GM19193 (cell line): ENCODE results near the gene PDAP1.

Source experiments
- POLR2A ChIP-seq: IDR thresholded peaks from 4 replicates; pipeline ENCODE4 v1.6.1; 2011; ENCODE audit not compliant: insufficient read depth, insufficient read length; ENCODE audit errors: extremely low read depth

Gene PDAP1

DNA sequence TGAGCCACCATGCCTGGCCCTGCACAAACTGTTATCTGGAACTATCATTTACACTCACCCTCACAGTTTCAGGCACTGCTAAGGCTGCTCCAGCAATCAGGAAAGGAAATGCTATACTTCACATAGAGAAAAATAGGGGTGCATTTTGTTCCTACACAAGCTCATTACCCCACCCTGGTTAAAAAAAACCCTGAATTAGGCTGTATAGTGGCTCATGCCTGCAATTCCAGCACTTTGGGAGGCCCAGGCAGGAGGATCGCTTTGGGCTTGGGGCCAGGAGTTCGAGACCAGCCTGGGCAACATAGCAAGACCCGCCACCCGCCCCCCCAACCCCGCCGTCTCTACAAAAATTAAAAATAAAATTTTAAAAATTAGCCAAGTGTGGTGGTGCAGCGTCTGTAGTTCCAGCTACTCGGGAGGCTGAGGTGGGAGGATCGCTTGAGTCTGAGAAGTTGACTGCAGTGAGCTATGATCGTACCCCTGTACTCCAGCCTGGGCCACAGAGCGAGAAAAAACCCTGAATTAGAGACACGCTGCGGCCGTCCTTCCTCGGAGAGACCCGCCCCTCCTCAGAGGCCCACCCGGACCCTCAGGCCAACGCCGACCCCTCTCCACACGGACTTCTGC lies 29.7 kb upstream of the PDAP1 start:
- no peak for TF ChIP-seq POLR2A

GRCh38 chr7:99433158-99433557 lies 24.8 kb upstream of the PDAP1 start:
- no peak for TF ChIP-seq POLR2A

- TF ChIP-seq POLR2A = no peak
These were observed 21.4 kb upstream of the PDAP1 start for GRCh38 chr7:99429756-99430155.

DNA sequence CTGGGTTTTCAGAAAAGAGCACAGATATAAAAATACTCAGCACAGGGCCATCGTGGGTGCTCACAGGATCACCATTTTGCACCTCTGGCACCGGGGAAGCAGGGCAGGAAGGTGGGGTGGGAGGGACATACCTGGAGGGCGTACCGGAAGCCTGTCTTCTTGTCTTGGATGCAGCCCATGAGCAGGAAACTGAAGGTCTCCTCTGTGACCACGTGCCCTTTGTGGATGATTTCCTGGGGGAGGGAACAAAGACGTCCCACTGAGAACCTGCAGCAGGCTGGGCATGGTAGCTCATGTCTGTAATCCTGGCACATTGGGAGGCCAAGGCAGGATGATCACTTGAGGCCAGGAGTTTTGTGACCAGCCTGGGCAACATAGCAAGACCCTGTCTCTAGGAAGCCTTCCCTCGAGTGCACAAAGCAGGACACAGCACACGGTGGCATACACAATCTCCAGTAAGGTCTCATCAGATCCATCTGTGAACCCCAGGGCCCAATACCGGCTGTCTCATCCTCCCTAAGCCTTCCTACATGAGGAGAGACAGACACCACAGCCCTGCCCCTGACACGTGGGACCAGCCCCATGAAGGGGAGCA lies 20.7 kb upstream of the PDAP1 start:
- TF ChIP-seq POLR2A = no peak

DNA sequence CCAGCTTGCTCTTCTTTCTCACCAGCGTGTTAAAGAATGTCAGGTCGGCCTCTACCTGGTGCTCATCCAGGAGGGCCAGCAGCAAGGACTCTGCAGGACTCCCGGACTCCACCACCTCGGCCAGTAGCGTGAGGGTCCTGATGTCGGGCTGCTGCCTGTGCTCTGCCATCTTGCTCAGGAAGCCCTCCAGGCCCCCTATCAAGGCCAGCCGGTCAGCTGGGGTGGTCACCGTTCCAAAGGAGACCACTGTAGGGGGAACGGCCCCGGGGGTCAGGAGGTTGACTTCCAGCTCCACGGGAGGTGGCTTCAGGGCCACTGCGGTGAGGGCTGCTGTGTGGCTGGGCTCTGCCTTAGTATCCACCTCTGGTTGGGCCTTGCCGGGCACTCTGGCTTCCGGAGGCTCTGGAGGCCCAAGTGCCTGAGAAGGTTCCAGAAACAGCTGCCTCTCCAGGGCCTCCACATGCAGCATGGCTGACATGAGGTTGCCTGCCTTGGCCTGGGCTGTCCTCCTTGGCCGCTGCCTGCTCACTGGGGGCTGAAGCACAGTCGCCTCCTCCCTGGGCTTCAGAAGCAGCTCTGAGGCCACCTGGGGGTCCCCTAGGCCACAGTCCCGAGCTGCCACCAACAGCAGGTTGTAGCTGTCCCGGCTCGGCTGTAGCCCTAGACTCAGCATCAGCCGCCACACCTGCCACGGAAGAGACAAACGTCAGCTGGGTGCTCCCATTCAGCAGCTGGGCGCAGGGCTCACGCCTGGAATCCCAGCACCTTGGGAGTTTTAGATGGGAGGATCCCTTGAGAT lies 16.7 kb upstream of the PDAP1 start:
- no peak for TF ChIP-seq POLR2A

DNA sequence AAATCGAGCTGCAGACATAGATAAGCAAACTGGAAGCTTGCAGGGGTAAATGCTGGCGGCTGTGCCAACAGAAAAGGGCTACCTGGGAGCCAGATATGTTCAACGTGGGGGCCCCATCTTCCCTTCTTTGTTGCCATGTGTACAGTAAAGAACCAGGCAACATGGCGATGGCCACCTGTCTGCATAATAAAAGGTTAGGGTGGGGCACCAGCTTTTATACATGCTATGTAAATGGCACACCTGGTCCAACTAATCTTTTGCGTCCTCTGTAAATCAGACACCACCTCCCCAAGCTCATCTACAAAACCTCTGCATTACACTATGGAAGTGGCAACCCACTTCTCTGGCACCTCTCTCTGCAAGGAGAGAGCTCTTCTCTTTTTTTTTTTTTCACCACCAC lies 14.2 kb upstream of the PDAP1 start:
- no peak for TF ChIP-seq POLR2A

DNA sequence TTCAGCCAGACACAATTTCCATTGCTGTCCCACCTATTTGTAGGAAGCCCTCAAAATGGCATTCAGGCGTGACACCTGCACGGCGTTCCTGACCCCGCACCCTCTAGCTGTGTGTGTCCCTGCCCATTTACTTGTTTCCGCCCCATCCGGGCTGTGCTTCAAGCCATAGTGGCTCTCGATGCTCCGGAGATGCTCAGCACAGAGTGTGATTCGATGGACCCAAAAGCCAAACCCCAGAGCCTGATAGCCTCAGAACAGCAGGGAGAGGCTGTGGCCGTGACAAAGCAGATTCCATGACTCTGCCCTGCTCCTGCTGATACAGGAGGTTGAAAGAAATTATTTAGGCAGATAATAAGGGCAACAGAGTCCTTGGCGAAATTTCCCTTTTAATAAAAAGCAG lies 13.8 kb upstream of the PDAP1 start:
- no peak for TF ChIP-seq POLR2A

- TF ChIP-seq POLR2A = no peak
These were observed 12.6 kb upstream of the PDAP1 start for GRCh38 chr7:99420986-99421385.

- TF ChIP-seq POLR2A = no peak
These were observed 11.8 kb upstream of the PDAP1 start for GRCh38 chr7:99420213-99420612.

- no peak for TF ChIP-seq POLR2A
These were observed 11.1 kb upstream of the PDAP1 start for GRCh38 chr7:99419323-99420021.

GRCh38 chr7:99418260-99418659 lies 9.9 kb upstream of the PDAP1 start:
- no peak for TF ChIP-seq POLR2A

GRCh38 chr7:99410635-99411034 lies 2.2 kb upstream of the PDAP1 start:
- TF ChIP-seq POLR2A = no peak

DNA sequence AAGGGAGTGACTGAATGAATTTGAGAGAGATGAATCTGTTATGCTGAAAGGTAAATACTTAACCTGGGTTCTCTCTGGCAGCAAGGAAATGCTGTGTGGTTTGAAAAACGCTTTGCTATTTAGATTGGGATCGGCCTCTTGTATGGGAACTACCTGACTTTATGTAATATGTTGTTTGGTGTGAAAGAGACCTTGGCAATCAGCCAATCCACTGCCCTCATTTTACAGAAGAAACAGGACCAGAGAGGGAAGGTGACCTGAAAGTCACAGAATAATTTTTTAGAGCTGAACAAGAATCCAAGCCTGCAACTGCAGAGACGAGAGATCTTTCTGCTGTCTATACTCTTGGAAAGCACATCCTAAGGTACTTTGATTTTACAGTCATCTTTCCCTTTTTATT lies 1.4 kb upstream of the PDAP1 start:
- TF ChIP-seq POLR2A = no peak

- no peak for TF ChIP-seq POLR2A
These were observed 785 bp upstream of the PDAP1 start for GRCh38 chr7:99409192-99409572.

GRCh38 chr7:99407872-99408378 lies 472 bp downstream of the PDAP1 start:
- TF ChIP-seq POLR2A = no peak
